ENCODE results near the gene RAB3C.

GRCh38 chr5:58765058-58765457, 182.2 kb downstream of the RAB3C start:
- no peak for TF ChIP-seq CTCF (IDR thresholded peaks at IDR 0.05; ENCODE audit: low read depth, low read length)
- TF ChIP-seq EZH2phosphoT487 (IDR thresholded peaks at IDR 0.05; ENCODE audit: low read depth), result no peak
